Measurements from ENCODE around the gene MTUS2.

Gene MTUS2

DNA sequence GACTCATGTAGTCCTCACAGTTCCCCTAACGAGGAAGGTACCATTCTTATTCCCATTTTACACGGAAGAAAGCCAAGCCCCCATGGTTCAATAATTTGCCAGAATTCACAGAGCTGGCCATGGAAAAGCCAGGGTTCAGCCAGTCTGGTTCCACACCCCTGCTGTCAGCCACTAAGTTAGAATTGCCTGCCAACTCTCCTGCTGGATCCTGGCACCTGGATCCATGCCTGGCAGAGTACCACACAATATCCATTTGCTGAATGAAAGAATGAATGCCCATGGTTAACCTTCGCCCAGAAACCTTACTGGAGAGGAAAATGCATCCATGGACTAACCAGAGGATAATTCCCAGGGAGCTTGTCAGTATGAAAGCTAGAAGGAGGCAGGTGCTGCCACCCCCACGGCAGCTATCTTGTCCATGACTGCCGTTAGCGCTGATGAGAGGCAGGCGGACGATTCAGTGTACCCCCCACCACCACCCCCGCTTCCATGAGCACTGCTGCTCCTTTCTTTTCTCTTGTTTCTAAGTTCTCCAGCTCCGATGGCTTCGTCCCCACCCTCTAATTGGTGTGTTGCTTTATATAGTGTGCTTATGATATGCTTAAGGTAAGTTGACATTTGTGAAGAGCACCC lies 660.9 kb downstream of the MTUS2 start:
- TF ChIP-seq, protein P1, sequence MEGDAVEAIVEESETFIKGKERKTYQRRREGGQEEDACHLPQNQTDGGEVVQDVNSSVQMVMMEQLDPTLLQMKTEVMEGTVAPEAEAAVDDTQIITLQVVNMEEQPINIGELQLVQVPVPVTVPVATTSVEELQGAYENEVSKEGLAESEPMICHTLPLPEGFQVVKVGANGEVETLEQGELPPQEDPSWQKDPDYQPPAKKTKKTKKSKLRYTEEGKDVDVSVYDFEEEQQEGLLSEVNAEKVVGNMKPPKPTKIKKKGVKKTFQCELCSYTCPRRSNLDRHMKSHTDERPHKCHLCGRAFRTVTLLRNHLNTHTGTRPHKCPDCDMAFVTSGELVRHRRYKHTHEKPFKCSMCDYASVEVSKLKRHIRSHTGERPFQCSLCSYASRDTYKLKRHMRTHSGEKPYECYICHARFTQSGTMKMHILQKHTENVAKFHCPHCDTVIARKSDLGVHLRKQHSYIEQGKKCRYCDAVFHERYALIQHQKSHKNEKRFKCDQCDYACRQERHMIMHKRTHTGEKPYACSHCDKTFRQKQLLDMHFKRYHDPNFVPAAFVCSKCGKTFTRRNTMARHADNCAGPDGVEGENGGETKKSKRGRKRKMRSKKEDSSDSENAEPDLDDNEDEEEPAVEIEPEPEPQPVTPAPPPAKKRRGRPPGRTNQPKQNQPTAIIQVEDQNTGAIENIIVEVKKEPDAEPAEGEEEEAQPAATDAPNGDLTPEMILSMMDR (IDR thresholded peaks at IDR 0.05): no peak

DNA sequence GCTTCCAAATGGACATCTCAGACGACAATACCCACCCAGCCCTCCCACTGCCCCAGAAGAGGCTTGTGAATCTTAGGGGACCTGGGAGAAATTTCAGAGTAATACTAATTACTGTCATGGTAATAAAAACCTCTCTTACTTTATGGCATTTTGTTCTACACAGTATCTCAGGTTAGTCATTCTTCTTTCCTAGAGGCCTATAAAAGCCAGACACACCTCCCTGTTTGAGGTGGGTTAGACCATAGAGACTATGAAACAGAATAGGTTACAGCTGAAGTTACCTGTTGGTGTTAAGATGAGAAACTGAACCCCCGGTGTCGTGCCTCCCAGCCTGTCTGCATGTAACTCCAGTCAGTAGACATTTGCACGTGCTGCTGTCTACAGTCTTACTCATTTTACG lies 661.5 kb downstream of the MTUS2 start:
- TF ChIP-seq, protein P1 (IDR thresholded peaks at IDR 0.05): no peak

DNA sequence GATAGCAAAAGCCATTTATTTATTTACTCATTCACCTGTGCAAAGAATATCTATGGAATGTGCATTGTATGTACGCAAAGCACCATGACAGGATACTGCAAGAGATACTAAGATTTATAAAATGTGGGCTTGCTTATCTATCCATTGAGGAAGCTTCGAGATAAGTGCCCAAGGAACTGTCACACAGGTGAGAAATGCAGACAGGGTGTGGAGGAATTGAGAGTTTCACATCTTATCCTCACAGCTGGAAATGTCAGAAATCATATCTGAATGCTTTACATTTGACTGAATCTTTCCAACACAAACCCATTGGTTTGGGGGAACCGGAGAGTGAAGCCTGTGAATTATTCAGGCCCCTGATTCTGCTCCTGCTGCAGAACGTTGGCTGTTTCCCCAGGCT lies 662.4 kb downstream of the MTUS2 start:
- TF ChIP-seq, protein P1 (IDR thresholded peaks at IDR 0.05): no peak

DNA sequence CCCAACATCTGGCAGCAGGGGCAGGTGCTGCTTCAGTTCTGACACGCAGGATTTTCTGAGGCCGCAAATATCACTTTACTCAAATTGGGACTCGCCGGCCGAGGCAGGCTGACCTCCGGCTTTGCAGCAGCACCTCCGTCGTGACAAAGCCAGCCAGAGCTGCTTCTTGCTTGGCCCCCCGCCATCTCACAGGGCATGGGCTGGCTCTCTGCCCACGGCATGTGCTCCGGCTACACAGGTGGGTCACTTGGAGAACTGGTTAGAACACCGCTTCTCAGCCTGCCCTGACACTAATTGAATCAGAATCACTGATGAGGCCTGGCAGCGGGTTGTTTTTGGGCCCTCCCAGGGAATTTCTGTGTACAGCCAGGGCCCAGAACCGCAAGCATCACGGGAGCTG lies 663.1 kb downstream of the MTUS2 start:
- TF ChIP-seq, protein P1 (IDR thresholded peaks at IDR 0.05): no peak

DNA sequence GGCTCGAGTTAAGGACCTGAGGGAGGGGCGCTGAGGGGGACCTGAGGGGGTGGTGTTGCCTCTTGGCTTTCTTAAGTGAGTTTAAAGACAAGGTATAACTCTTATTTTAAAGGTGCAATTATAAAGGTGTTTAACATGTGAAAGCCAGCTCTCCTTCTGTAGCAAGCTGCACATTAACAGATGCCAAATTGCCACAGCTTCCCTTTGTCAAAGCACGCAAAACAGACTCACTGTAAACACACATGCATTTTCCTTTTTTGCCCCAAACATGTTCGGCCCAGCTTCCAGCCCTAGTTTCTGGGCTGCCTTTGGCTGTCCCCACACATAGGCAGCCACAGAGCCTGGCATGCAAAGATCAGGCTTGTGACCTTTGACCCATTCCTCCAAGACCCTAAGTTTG lies 663.5 kb downstream of the MTUS2 start:
- TF ChIP-seq, protein P1 (IDR thresholded peaks at IDR 0.05): no peak

DNA sequence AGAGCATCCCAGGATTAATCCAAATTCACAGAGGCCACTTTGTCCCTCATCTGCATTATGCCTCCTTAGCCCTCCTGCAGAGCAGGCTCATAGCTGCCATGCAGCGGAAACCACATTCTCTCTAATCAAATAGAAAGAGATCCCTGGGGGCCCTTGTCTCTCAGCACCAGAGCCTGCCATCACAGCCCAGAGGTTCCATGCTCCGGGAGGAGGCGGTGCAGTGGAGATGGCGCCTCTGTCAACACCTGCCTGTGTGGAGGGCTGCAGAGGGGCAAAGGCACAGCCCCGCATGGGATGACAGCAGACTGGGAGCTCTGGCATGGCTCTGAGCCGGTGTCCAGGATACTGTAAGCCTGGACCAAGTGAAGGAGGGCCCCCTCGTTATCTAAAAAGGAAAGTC lies 664.1 kb downstream of the MTUS2 start:
- TF ChIP-seq, protein P1 (IDR thresholded peaks at IDR 0.05): no peak

DNA sequence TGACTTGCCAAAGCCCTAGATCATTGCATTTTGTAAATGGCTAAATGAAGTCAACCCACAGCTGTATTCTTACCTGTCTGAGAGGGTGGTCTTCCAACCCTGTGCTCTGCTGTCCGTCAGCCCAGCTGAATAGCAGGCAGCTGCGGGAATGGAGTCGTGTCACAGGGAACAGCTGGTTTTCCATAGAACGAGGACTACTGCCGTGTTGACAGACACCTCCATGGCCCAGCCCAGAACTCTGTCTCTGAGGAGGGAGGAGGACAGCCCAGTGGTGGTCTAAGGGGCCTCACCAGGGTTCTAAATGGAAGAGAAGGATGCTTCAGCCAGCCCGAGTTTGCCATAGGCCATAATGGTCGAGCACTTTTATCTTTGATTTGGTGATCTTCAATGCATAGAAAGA lies 664.7 kb downstream of the MTUS2 start:
- TF ChIP-seq, protein P1 (IDR thresholded peaks at IDR 0.05): no peak

DNA sequence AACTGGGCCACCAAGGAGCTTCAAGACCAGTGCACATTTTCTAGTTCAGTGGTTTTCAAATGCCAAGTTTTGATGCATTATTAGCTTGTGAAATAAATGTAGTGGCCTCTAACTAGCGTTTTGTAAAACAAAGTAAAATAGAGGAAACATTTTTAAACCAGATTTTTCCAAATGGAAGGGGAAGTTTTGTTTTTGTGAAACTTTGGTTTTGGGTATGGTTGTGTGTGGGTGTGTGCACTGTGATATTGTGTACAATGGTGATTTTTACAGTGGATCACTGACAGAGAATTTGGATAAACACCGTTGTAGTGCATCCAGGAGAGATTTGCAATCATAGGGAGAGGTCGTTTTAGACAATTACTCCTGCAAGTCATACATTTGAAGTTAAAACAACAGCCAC lies 666.4 kb downstream of the MTUS2 start:
- TF ChIP-seq, protein P1 (IDR thresholded peaks at IDR 0.05): no peak
